Uterus (tissue), 4 donors: ENCODE data around the gene BCL2L11. TPM values are rescaled to one million over a fixed set of nuclear protein-coding genes. Genes with fewer than 3 reads are reported as not detected.

Source experiments
- DNase-seq, 2 donors: peaks; one replicate each; pipeline ENCODE4 v3.0.0-alpha.2; 2019 to 2020
- H3K27ac ChIP-seq, 2 donors: fragments of 200-600 bp; sonication (generic); 1 replicate in 1 of 2; 2 replicates in 1 of 2; pipeline ENCODE4 v1.5.1; 2016 to 2018
- H3K27me3 ChIP-seq, 2 donors: fragments of 200-600 bp; sonication (generic); one replicate each; pipeline ENCODE4 v1.5.1; 2018 to 2019; ENCODE audit warnings: control low read depth in 1 of 2
- H3K36me3 ChIP-seq, 2 donors: fragments of 200-600 bp; sonication (generic); one replicate each; pipeline ENCODE4 v1.5.1; 2019; ENCODE audit warnings: control low read depth in 1 of 2
- H3K4me1 ChIP-seq, 2 donors: fragments of 200-600 bp; sonication (generic); one replicate each; pipeline ENCODE4 v1.5.1; 2018 to 2019; ENCODE audit warnings: control low read depth in 1 of 2
- H3K4me3 ChIP-seq, 2 donors: fragments of 200-600 bp; sonication (generic); 1 replicate in 1 of 2; 2 replicates in 1 of 2; pipeline ENCODE4 v1.5.1; 2018 to 2019; ENCODE audit warnings: mild to moderate bottlenecking in 1 of 2
- H3K9me3 ChIP-seq, 2 donors: fragments of 200-600 bp; sonication (generic); one replicate each; pipeline ENCODE4 v1.5.1; 2019; ENCODE audit warnings: control low read depth in 1 of 2
- POLR2A ChIP-seq, 2 donors: fragments of 450-650 bp; IDR thresholded peaks; one replicate each; pipeline ENCODE4 v1.6.1; 2016; ENCODE audit warnings: antibody characterized with exemption in 2 of 2, mild to moderate bottlenecking in 1 of 2, moderate library complexity in 1 of 2
- intact Hi-C: fragments of 100-400 bp; cut with DNase I; formaldehyde crosslinking; loops from one replicate; pipeline ENCODE4 v1.15.1; 2023; ENCODE audit warnings: low total_unique reads
- total RNA-seq, 4 donors: library from RNA; depleted of rRNA in 3 of 4; stranded (reverse); fragments of >200 nt in 3 of 4; gene quantifications; one replicate each; pipeline versions ENCODE4 v1.1.0 to v1.2.4, GENCODE V29; 2014 to 2023
- TF ChIP-seq, protein P1 (sequence below), 4 experiments: fragments of 200-600 bp in 2 of 4; fragments of 450-650 bp in 2 of 4; sonication (generic) in 2 of 4; IDR thresholded peaks; one replicate each; pipeline ENCODE4 v1.5.1; 2016 to 2019; ENCODE audit warnings: antibody characterized with exemption in 4 of 4, mild to moderate bottlenecking in 2 of 4, moderate library complexity in 1 of 4
- donor health status: DM: yes; HTN: yes; CAD: no.

The BCL2L11 gene
- total RNA-seq, 4 donors from 2014 or later: 2.0 to 21.8 (median 15.4) TPM

DNA sequence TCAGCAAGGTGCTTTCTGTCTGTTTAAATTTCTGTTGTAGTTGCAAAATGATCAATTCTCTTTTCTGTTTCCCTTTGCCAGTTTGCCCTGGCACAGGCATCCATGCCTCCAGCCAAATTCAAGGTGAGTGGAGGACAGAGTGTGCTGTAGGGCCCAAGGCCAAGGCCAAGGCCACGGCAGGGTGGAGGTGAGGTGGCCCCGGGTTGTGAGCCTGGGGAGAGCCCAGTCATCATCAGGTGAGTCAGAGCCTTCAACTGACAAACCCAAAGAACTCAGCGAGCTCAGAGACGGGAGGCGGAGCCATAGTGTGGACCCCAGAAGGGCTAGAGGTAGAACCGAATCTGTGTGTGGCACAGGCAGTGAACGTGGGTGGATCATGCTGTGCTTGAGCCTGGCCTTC lies 55.7 kb downstream of the BCL2L11 start:
- H3K4me1 ChIP-seq: no peaks in the 10 kb centered on the region
- H3K4me3 ChIP-seq: no peak overlapping the region
- no peaks in the 10 kb centered on the region for H3K27me3 ChIP-seq
- H3K36me3 ChIP-seq: no peaks in the 10 kb centered on the region
- DNase-seq: no peak
- intact Hi-C loops: no loop called here
- no peaks in the 10 kb centered on the region for H3K9me3 ChIP-seq
- H3K27ac ChIP-seq: no peak overlapping the region
- no peak for TF ChIP-seq POLR2A (IDR thresholded peaks at IDR 0.05)
- TF ChIP-seq, protein P1, sequence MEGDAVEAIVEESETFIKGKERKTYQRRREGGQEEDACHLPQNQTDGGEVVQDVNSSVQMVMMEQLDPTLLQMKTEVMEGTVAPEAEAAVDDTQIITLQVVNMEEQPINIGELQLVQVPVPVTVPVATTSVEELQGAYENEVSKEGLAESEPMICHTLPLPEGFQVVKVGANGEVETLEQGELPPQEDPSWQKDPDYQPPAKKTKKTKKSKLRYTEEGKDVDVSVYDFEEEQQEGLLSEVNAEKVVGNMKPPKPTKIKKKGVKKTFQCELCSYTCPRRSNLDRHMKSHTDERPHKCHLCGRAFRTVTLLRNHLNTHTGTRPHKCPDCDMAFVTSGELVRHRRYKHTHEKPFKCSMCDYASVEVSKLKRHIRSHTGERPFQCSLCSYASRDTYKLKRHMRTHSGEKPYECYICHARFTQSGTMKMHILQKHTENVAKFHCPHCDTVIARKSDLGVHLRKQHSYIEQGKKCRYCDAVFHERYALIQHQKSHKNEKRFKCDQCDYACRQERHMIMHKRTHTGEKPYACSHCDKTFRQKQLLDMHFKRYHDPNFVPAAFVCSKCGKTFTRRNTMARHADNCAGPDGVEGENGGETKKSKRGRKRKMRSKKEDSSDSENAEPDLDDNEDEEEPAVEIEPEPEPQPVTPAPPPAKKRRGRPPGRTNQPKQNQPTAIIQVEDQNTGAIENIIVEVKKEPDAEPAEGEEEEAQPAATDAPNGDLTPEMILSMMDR (IDR thresholded peaks at IDR 0.05): no peak

DNA sequence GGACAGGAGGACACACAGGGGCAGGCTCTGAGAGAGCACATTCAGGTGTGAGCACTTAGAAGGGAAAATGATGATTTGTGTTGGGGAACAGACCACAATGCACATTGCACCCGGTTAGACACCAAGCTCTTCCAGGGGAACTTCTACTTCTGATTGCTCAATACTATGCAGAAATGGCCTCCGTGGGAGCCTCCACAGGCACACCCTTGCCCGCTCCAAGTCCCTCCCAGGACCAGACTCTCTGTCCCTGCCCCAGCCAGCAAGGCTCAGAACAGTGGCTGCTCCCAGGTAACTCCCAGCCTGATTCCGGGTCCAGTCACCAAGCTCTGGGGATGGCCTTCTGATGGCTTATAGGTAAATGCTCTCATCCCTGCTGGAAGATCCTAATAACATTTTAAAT lies 56.2 kb downstream of the BCL2L11 start:
- intact Hi-C loops: no loop called here
- TF ChIP-seq, protein P1 (IDR thresholded peaks at IDR 0.05): no peak
- no peak for TF ChIP-seq POLR2A (IDR thresholded peaks at IDR 0.05)
- Histone ChIP-seq H3K4me1 (no peaks in the 10 kb centered on the region), H3K36me3 (no peaks in the 10 kb centered on the region), H3K9me3 (no peaks in the 10 kb centered on the region), H3K27me3 (no peaks in the 10 kb centered on the region), H3K4me3 (no peak overlapping the region), H3K27ac (no peak overlapping the region)
- no peak for DNase-seq

DNA sequence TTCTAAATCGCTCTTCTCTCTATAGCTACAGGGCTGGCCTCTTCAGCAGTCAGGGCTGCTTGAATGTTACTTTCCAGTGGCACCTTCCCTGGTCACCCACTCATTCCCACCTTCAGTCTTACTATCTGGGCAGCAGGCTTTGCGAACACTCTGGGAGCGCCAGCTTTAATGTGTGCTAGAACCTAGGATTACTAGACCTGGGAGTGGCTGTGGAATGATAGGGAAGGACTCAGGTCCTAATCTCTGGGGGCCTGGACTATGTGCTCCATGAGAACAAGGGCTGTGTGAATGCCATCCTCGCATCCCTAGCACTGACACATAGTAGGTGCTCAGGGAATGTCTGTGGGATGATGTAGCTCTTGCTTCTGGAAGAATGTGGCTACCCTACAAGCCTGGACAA lies 57.6 kb downstream of the BCL2L11 start:
- Histone ChIP-seq H3K4me3 (no peak overlapping the region), H3K36me3 (no peaks in the 10 kb centered on the region), H3K27me3 (no peaks in the 10 kb centered on the region), H3K27ac (no peak overlapping the region), H3K4me1 (no peaks in the 10 kb centered on the region), H3K9me3 (no peaks in the 10 kb centered on the region)
- TF ChIP-seq, protein P1 (IDR thresholded peaks at IDR 0.05): no peak
- no peak for TF ChIP-seq POLR2A (IDR thresholded peaks at IDR 0.05)
- intact Hi-C loops: no loop called here
- no peak for DNase-seq

DNA sequence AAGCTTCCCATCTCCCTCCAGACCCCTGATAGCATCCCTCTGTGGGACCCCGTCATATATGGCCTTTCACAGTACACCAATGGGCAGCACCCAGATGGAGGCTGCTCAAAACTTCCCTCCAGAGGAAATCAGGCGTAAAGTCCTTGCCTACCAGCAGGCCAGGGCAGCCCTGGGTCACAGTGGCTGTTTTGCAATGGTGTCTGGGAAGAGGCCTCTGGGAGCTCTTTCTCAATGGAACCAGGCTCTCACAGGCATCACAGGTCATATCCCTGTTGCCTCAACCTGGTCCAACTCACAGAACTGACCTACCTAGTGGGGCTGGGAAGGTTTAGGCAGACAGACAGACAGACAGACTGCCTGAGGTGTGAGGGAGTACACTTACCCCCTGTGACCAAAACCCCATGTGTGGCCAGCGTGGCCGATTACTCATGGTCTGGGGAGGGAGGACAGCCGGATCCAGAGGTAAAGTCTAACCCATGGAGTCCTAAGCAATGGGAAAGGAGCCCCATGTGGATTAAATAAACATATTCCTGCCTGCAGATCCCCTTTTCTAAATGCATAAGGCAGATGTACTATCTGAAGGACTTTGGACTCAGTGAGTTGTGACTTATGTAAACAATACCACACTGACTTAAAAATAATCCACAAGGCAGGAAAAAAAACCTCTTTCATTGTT lies 58.2 kb downstream of the BCL2L11 start:
- Histone ChIP-seq H3K4me3 (no peak overlapping the region), H3K9me3 (no peaks in the 10 kb centered on the region), H3K4me1 (no peaks in the 10 kb centered on the region), H3K27me3 (no peaks in the 10 kb centered on the region), H3K36me3 (no peaks in the 10 kb centered on the region), H3K27ac (no peak overlapping the region)
- intact Hi-C loops: no loop called here
- TF ChIP-seq, protein P1 (IDR thresholded peaks at IDR 0.05): no peak
- no peak for TF ChIP-seq POLR2A (IDR thresholded peaks at IDR 0.05)
- no peak for DNase-seq

DNA sequence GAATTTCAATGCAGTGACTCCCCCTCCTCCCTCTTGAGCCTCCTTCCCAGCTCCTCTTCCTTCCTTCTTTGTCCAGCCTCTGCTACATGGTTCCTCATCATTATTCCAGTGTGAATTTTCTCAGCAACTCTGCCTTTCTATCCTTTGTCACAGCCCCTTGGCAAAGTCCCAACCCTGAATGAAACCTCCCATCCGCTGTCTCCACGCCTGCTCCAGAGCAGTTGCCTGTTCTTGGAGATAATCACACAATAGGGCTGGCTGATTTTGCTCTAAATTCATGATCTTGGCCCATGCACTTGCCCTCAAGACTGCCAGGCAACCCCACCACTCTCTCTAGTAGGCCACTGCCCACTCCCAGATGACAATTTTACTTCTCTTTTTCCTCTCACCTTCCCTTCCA lies 61.4 kb downstream of the BCL2L11 start:
- Histone ChIP-seq H3K4me1 (no peaks in the 10 kb centered on the region), H3K36me3 (no peaks in the 10 kb centered on the region), H3K27me3 (no peaks in the 10 kb centered on the region), H3K4me3 (no peak overlapping the region), H3K27ac (no peak overlapping the region), H3K9me3 (no peaks in the 10 kb centered on the region)
- intact Hi-C loops: no loop called here
- no peak for TF ChIP-seq POLR2A (IDR thresholded peaks at IDR 0.05)
- TF ChIP-seq, protein P1 (IDR thresholded peaks at IDR 0.05): no peak
- DNase-seq: no peak
